GM20000 (cell line): ENCODE measurements around the gene PARD3.

Source experiments
- DNase-seq: peaks from one replicate; pipeline ENCODE4 v3.0.0; 2012; ENCODE audit warnings: low spot score
- CTCF ChIP-seq: IDR thresholded peaks from 2 replicates; pipeline ENCODE4 v1.5.1; 2012; ENCODE audit warnings: mild to moderate bottlenecking, control low read depth; ENCODE audit errors: extremely low read depth, missing control alignments

Gene PARD3

DNA sequence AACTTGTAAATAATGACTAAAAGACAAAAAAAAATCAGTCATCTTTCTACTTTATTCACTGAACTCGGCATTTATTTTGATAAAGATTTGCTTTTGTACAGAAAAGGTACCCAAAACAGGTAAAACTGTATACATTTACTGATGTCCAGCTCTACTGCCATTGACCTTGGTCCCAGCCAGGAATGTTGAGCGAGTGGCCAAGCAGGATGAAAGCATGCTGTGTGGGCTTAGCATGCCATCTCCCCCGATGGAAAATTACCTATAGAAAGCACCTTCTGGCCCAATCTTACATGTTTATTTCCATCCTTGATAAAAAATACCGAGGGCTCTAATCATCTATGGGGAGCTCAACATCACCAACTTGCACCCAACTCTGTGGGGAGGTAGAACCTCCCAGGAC is 6.8 kb downstream of the PARD3 start:
- DNase-seq = no peak
- no peak for TF ChIP-seq CTCF

- no peak for TF ChIP-seq CTCF
- DNase-seq = no peak
These were observed 10.8 kb downstream of the PARD3 start for GRCh38 chr10:34804306-34804705.

DNA sequence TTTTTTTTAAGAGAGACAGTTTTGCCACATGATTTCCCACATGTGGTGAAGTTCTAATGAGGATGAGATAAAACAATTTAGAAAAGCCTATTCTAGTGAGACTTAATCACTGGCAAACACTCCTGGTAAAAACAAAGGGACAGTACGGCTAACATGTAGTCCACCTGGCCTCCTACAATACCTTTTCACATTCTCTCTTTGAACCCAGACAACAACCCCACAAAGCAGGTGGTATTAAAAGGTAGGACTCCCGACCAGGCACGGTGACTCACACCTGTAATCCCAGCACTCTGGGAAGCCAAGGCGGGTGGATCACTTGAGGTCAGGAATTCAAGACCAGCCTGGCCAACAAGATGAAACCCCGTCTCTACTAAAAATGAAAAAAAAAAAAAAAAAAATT is 12.4 kb downstream of the PARD3 start:
- no peak for TF ChIP-seq CTCF
- no peak for DNase-seq

GRCh38 chr10:34801097-34801733 is 13.9 kb downstream of the PARD3 start:
- TF ChIP-seq CTCF = no peak
- DNase-seq = no peak

DNA sequence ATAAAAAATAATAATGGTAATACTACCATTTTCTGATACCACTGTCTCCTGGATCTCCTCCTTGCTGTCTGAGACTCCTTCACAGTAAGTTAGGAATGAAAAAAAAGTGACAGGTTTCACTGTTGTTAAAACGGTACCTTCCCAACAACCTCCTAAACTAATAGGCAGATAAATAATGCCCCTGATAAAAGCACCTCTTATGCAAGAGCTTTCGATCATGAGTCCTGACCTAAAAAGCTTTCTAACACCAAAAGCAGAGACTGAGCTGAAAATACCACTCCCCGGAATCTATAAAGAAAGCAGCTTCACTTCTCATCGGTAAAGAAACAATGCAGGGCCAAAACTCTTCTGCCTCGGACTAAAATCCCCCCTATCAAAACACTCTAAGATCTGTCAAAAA is 14.5 kb downstream of the PARD3 start:
- no peak for TF ChIP-seq CTCF
- DNase-seq = no peak

DNA sequence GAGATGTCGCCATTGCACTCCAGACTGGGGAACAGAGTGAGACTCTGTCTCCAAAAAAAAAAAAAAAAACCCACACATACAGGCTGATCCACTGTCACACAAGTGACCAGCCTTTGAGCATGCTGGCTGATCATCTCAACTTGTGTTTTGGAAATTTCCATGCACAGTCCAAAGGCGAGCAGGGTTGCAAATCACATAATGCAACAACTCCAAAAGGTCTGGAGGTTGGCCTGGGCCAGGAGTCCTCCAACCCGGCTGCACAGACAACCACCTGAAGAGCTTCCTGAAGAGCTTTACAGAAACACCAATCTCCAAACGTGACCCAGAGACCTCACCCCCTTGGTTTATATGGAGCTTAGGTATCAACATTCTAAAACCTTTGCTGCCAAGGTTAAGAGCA is 16.4 kb downstream of the PARD3 start:
- TF ChIP-seq CTCF = no peak
- no peak for DNase-seq

DNA sequence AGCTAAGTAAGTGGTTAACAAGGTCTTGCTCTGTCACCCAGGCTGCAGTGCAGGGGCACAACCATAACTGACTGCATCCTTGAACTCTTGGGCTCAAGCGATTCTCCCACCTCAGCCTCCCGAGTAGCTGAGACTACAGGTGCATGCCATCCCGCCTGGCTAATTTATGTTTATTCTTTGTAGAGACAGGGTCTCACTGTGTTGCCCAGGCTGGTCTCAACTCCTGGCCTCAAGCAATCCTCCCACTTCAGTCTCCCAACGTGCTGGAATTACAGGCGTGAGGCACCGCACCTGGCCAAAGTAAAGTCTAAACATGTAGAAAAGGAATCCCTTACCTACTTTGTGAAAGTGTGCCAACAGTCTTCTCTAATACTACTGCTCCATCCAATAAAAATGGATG is 17.9 kb downstream of the PARD3 start:
- TF ChIP-seq CTCF = no peak
- no peak for DNase-seq
